Duodenal mucosa (tissue), 2 donors: ENCODE results near the gene FCMR.
A peak's percentile ranks its signal among the peaks of the same experiment; 100 is the strongest.

Experiments
- H3K27ac ChIP-seq: one replicate; pipeline ENCODE4 v1.7.0; 2013; ENCODE audit warnings: low read depth, low read length
- H3K27me3 ChIP-seq, 2 donors: one replicate each; pipeline ENCODE4 v1.7.0; 2013; ENCODE audit warnings: low read length in 2 of 2, control low read depth in 1 of 2; ENCODE audit not compliant: insufficient read depth in 2 of 2, control insufficient read depth in 1 of 2
- H3K36me3 ChIP-seq, 2 donors: one replicate each; pipeline ENCODE4 v1.7.0; 2013; ENCODE audit warnings: low read length in 2 of 2, control low read depth in 1 of 2; ENCODE audit not compliant: insufficient read depth in 2 of 2, control insufficient read depth in 1 of 2
- H3K4me1 ChIP-seq, 2 donors: one replicate each; pipeline ENCODE4 v1.7.0; 2013; ENCODE audit warnings: low read length in 2 of 2, control low read depth in 1 of 2; ENCODE audit not compliant: insufficient read depth in 2 of 2, control insufficient read depth in 1 of 2
- H3K4me3 ChIP-seq, 2 donors: one replicate each; pipeline ENCODE4 v1.7.0; 2013; ENCODE audit warnings: low read length in 2 of 2, low read depth in 1 of 2
- H3K9ac ChIP-seq, 2 donors: one replicate each; pipeline ENCODE4 v1.7.0; 2013; ENCODE audit warnings: low read length in 2 of 2, low read depth in 1 of 2
- H3K9me3 ChIP-seq, 2 donors: one replicate each; pipeline ENCODE4 v1.7.0; 2013; ENCODE audit warnings: low read length in 2 of 2, control low read depth in 1 of 2; ENCODE audit not compliant: control insufficient read depth in 1 of 2

FCMR gene

GRCh38 chr1:206895837-206896242 is 25.9 kb downstream of the FCMR start:
- H3K36me3 ChIP-seq = no peaks in the 10 kb centered on the region
- no peaks in the 10 kb centered on the region for H3K27me3 ChIP-seq
- peaks cover 2 to 3% of the 10 kb centered on the region in 2 donors for H3K4me1 ChIP-seq
- H3K27ac ChIP-seq = no peak overlapping the region
- no peak overlapping the region for H3K9ac ChIP-seq
- H3K9me3 ChIP-seq = no peaks in the 10 kb centered on the region
- no peak overlapping the region for H3K4me3 ChIP-seq

GRCh38 chr1:206895325-206895724 is 26.4 kb downstream of the FCMR start:
- Histone ChIP-seq H3K27ac (no peak overlapping the region), H3K27me3 (no peaks in the 10 kb centered on the region), H3K9me3 (no peaks in the 10 kb centered on the region), H3K4me3 (no peak overlapping the region), H3K36me3 (no peaks in the 10 kb centered on the region), H3K4me1 (peaks cover 7% of the 10 kb centered on the region in 2 donors), H3K9ac (no peak overlapping the region)

- H3K4me1 ChIP-seq = peaks cover 7% of the 10 kb centered on the region in 2 donors
- H3K4me3 ChIP-seq = no peak overlapping the region
- no peaks in the 10 kb centered on the region for H3K9me3 ChIP-seq
- no peaks in the 10 kb centered on the region for H3K27me3 ChIP-seq
- no peak overlapping the region for H3K9ac ChIP-seq
- no peak overlapping the region for H3K27ac ChIP-seq
- H3K36me3 ChIP-seq = no peaks in the 10 kb centered on the region
Measured at GRCh38 chr1:206893380-206893779, 28.4 kb downstream of the FCMR start.

GRCh38 chr1:206892351-206892984 is 29.3 kb downstream of the FCMR start:
- no peaks in the 10 kb centered on the region for H3K27me3 ChIP-seq
- H3K9me3 ChIP-seq = no peaks in the 10 kb centered on the region
- H3K4me1 ChIP-seq = peaks cover 7% of the 10 kb centered on the region in 2 donors
- no peaks in the 10 kb centered on the region for H3K36me3 ChIP-seq
- no peak overlapping the region for H3K4me3 ChIP-seq
- no peak overlapping the region for H3K27ac ChIP-seq
- no peak overlapping the region for H3K9ac ChIP-seq

- H3K36me3 ChIP-seq = no peaks in the 10 kb centered on the region
- H3K4me3 ChIP-seq = no peak overlapping the region
- no peak overlapping the region for H3K27ac ChIP-seq
- no peaks in the 10 kb centered on the region for H3K9me3 ChIP-seq
- H3K27me3 ChIP-seq = no peaks in the 10 kb centered on the region
- H3K4me1 ChIP-seq = peaks cover 7% of the 10 kb centered on the region in 2 donors
- H3K9ac ChIP-seq = no peak overlapping the region
Measured at GRCh38 chr1:206891412-206891811, 30.3 kb downstream of the FCMR start.

- H3K4me1 ChIP-seq = peaks cover 7% of the 10 kb centered on the region in 2 donors
- H3K27ac ChIP-seq = no peak overlapping the region
- no peaks in the 10 kb centered on the region for H3K9me3 ChIP-seq
- no peak overlapping the region for H3K9ac ChIP-seq
- peak overlapping the region in 1 of 2 donors; percentile 33 for H3K4me3 ChIP-seq
- H3K27me3 ChIP-seq = no peaks in the 10 kb centered on the region
- no peaks in the 10 kb centered on the region for H3K36me3 ChIP-seq
Measured at GRCh38 chr1:206890125-206891060, 31.3 kb downstream of the FCMR start.

- no peak overlapping the region for H3K4me3 ChIP-seq
- H3K36me3 ChIP-seq = no peaks in the 10 kb centered on the region
- no peak overlapping the region for H3K27ac ChIP-seq
- H3K9me3 ChIP-seq = no peaks in the 10 kb centered on the region
- H3K9ac ChIP-seq = no peak overlapping the region
- peaks cover 7% of the 10 kb centered on the region in 2 donors for H3K4me1 ChIP-seq
- H3K27me3 ChIP-seq = no peaks in the 10 kb centered on the region
Measured at GRCh38 chr1:206887701-206888100, 34.0 kb downstream of the FCMR start.

- H3K9me3 ChIP-seq = no peaks in the 10 kb centered on the region
- no peak overlapping the region for H3K4me3 ChIP-seq
- H3K27ac ChIP-seq = no peak overlapping the region
- H3K4me1 ChIP-seq = peaks cover 7% of the 10 kb centered on the region in 2 donors
- no peaks in the 10 kb centered on the region for H3K27me3 ChIP-seq
- H3K9ac ChIP-seq = no peak overlapping the region
- no peaks in the 10 kb centered on the region for H3K36me3 ChIP-seq
Measured at GRCh38 chr1:206886831-206887230, 34.9 kb downstream of the FCMR start.

- Histone ChIP-seq H3K4me1 (peaks cover under 1 to 1% of the 10 kb centered on the region in 2 donors), H3K36me3 (no peaks in the 10 kb centered on the region), H3K9ac (no peak overlapping the region), H3K9me3 (no peaks in the 10 kb centered on the region), H3K4me3 (no peak overlapping the region), H3K27me3 (no peaks in the 10 kb centered on the region), H3K27ac (no peak overlapping the region)
Measured at GRCh38 chr1:206885341-206886060, 36.2 kb downstream of the FCMR start.

GRCh38 chr1:206883876-206884275 is 37.9 kb downstream of the FCMR start:
- Histone ChIP-seq H3K4me1 (no peaks in the 10 kb centered on the region), H3K4me3 (no peak overlapping the region), H3K9ac (no peak overlapping the region), H3K27ac (no peak overlapping the region), H3K9me3 (no peaks in the 10 kb centered on the region), H3K27me3 (no peaks in the 10 kb centered on the region), H3K36me3 (no peaks in the 10 kb centered on the region)
